LHCN-M2 (cell line): ENCODE data around the gene NPY4R2. TPM values are rescaled to one million over a fixed set of nuclear protein-coding genes. Genes with fewer than 3 reads are reported as not detected.
"Not testable (repeated sequence)": the region's sequence is repeated elsewhere in the genome, so short reads cannot be mapped to it uniquely, and the experiment has no call there.

Experiments used
- DNase-seq: peaks from one replicate; pipeline ENCODE4 v3.0.0-alpha.2; 2012; ENCODE audit warnings: low read depth
- polyA plus RNA-seq: library from polyadenylated mRNA; unstranded; fragments of >200 nt; gene quantifications from one replicate; pipeline ENCODE4 v1.2.1, GENCODE V29; 2012; ENCODE audit warnings: missing spikeins
- total RNA-seq: library from RNA; depleted of rRNA; stranded (reverse); fragments of >200 nt; gene quantifications from 2 replicates; pipeline ENCODE4 v1.2.3, GENCODE V29; 2014; rRNA removed

Gene NPY4R2, protein sequence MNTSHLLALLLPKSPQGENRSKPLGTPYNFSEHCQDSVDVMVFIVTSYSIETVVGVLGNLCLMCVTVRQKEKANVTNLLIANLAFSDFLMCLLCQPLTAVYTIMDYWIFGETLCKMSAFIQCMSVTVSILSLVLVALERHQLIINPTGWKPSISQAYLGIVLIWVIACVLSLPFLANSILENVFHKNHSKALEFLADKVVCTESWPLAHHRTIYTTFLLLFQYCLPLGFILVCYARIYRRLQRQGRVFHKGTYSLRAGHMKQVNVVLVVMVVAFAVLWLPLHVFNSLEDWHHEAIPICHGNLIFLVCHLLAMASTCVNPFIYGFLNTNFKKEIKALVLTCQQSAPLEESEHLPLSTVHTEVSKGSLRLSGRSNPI
- total RNA-seq, result not detected in 2 replicates
- polyA plus RNA-seq, result not detected

DNA sequence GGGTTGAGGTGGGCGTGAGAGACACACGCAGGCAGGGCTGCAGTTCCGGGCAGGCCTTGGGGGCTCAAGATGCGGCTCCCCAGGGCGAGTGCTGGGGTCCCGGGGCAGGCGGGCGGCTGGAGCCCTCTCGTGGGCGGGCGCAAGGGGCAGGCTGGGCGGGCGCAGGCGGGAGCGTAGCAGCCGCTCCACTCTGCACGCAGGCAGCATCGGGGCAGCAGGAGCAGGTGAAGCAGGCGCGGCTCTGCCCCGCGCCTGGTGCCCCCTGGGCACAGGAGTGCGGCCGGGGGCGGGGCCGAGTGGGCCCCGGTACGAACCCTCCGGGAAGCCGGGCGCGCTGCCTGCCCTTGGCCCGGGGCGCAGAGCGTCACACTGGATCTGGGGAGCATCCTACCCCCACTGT, at the start of gene NPY4R2:
NPY4R2 (plus strand) TSS at position 188 of the 400 bp plus-strand sequence. CDS start 3,326 bp downstream, outside the sequence.
- not testable (repeated sequence) for DNase-seq

DNA sequence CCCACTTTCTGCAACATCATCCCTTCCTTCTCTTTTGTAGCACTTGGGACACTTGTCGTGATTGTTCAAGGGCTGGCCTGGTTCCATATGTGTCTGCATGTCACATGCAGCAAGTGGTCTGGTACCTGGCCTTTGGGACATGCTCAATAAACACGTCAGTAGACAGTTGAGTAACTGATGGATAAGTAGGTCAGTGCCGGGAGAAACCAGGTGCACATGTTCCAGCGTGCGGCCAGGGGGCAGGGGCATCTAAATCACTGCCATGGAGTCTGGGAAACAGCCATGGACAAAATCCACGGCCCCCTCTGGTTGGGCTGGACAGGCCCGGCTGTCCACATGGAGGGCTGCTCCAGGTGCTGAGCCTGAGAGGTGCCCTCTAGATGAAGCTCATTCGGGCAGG, 47.6 kb upstream of the NPY4R2 start:
- not testable (repeated sequence) for DNase-seq

DNA sequence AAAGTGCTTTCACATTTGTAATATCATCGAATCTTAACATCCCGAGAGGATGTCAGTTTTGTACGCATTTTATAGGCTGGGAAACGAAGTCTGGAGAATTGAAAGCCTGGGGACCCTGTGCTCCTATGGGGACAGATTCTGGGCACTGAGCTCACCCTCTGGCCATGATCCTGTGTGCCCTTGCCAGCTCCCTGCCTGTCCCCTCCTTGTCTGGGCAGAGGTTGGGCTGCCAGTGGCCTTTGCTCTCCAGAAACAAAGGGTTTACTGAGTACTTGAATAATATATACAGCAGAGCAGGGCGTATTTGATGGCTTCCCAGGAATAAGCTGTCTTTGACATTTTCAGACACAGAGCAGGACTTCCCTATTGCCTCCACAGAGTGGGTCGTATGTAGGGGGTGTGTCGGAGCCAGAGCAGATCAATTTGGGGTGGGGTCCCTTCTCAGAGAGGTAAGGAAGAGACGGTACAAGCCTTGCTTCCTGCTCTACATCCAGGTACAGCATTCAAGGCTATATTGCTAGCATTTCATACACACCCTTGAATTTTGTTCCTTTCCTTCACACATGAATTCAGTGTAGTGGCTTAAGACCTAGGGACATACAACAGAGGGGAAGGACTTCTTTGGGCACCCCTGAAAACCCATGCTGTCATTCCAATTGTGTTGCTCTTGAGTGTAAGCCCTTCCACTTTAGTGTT, 46.8 kb upstream of the NPY4R2 start:
- not testable (repeated sequence) for DNase-seq

DNA sequence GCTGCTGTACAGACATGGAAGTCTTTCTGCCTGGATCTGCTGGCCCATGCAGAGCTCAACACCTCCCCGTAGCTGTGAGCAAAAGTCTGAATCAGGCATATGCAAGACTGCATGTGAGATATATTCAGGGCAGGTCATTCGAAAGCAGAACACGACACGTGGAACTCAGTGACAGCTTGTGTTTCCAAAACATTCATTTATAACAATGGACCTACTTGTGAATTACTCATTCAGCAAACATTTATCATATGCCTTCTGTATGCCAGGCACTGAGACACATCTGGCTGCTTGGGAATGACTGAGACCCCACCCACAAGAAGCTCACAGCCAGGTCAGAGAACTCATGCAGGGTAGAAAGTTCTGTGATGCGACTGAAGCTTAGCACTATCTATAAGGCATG, 46.2 kb upstream of the NPY4R2 start:
- not testable (repeated sequence) for DNase-seq

DNA sequence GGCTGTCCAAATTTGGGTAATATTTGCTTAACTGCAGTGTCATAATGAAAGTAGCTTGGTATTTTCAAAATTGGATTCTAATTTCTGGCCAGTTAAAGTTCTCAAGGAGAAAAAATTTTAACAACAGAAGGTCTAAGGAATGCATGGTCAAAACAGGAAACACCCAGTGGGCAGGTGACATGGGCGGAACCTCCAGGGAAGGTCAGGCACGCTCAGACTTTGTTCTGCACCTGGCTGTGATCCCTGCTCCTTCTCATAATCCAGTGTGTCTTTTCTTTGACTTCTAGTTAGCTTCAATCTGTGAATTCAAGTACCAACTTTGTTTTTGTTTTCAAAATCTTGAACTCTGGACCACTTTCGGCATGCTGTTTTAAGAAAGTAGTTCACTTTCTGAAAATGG, 34.2 kb upstream of the NPY4R2 start:
- DNase-seq, result not testable (repeated sequence)

DNA sequence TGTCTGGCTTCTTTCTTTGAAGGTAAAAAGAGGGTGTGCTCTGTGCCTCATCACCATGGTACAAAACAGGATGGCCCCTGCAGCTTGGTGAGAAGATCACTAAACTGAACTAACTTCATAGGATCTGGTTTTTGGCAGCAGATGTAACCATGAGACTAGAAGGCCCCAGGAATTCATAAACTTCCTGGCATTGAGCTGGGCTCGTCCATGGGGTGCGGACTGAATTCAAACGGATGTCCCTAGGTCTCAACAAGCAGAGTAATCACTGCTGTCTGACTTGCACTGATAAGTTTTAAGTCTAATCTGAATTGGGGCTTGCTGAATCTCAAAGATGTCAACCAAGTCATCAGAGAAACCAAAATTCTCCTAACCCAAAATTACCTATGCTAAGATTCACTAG, 33.5 kb upstream of the NPY4R2 start:
- not testable (repeated sequence) for DNase-seq

DNA sequence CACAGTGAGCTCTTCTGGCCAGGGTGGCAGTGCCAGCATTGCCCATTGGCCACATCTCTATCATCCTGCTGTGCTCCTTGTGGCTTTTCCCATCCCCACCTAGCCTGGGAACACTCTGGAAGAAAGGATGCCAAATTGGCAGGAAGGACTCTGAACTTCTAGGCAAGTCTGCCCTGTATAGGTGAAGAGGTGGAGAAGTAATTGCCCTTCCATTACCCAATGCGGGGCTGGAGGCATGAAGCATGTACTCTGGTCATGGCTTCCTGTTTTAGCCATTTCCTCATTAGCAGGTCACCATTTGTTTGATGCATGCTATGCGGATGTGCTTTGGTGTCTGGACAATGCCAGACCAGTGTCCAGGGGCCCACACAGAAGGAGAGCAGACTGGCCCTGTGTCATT, 32.1 kb upstream of the NPY4R2 start:
- DNase-seq, result not testable (repeated sequence)

DNA sequence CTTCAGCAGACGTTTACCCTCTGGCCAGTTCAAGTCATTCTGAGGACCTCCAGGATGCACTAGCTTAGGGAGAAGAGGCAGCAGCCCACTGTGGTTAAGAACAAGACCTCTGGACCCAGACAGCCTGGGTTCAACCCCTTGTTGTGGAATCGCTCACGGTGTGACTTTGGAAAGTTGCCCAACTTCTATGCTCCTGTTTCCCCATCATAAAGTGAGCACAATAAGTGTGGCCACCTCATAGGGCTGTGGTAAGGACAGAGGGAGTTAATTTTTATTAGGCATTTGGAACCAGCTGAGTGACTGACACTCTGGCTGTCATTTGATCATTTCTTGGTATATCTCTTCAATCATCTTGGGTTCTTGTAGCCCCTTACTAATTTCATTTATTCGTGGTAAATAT, 31.6 kb upstream of the NPY4R2 start:
- not testable (repeated sequence) for DNase-seq

DNA sequence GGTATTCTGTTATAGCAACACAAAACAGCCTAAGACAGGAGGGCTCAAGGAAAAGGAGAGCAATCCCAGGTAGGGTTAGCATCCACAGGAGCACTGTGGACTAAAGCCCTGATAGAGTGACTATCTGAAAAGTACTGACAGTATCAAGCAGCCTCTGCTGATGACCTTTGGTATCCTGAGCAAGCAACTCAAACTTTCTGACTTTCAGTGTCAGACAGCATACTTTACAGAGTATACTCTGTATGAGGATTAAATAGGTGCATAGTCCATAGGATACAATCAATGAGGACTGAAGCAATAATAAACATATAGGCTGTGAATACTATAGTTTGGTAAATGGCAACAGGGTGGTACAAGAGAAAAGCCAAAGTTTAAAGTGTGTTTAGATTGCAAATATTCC, 27.7 kb upstream of the NPY4R2 start:
- DNase-seq, result not testable (repeated sequence)

DNA sequence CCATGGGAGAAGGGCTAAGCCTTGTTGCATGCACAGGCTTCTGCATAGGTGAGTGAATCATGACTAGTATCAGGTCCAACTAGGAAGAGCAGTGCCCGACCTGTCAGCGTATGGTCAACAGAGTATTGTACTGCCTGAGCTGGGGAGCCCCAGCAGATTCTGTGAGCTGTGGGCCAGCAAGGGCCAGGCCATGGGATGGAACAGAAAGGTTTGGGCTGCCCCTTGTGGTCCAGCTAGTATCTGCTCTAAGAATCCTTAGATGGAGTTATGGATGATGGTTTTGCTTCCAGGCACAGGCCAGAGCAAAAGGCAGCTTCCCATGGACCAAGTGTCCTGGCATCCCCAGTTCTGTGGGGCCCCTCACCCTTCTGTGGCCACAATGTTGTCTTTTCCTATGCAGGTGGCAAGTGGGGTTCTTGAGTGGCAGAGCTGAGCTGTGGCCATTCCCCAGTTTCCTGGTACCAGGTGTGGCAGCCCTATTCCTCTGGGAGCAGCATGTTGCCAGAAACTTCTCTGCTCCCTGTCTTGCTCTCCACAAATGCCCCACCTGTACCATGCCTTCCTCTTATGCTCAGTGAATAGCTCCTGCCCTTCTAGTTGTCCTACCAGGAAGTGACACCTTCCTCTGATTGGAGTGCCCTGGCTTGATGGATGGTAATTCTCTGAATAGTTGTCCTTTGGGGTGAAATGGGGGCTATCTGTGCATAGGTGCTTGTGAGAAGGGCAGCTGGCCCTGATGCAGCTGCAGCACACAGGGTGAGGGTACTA, 25.8 kb upstream of the NPY4R2 start:
- DNase-seq, result not testable (repeated sequence)

DNA sequence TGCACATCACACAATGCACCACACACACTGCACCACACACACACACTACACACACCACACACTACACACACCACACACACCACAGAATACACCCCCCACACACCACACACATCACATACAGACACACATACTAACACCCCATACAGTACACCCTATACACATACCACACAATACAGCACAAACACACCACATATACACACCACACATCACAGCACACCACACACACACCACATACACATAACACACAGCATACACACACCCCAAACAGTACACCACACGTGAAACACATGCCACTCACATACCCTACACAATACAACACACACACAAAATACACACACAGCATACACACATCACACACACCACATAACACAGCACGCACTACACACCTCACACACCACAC, 23.9 kb upstream of the NPY4R2 start:
- not testable (repeated sequence) for DNase-seq

DNA sequence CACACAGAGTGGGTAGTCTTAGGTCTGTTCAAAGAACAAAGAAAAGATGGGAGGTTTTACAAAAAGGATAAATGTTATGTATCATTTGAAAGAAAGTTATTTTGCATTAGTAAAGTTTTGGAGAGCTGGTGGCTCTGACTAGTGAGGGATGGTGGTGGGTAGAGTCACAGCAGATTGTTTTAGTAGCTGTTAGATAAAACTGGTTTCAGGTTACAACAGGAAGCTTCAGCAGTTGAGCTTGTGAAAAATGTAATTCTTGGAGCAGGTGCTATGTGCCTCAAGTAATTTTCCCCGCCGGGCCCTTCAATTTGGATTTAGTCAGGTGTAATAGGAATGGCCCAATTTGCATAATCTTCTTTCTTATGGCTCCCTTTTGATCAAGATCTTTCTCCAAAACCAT, 20.6 kb upstream of the NPY4R2 start:
- DNase-seq, result not testable (repeated sequence)

DNA sequence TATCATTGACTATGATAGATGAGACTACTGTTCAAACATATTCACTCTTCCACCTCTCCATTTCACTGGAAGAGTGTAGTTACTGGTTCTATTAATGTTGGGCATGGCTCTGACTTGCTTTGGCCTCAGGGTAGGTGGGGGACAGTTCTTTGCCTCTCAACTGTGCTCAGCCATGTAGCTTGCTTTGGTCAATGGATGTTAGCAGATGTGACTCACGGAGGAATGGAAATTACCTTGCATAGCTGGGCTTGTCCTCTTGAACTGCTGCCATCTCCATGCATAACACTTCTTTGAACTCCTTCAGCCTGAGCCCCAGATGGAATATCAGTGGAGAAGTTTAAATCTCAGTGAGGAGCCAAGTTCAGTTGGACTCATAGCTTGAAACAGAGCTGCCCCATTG, 9.1 kb upstream of the NPY4R2 start:
- not testable (repeated sequence) for DNase-seq

DNA sequence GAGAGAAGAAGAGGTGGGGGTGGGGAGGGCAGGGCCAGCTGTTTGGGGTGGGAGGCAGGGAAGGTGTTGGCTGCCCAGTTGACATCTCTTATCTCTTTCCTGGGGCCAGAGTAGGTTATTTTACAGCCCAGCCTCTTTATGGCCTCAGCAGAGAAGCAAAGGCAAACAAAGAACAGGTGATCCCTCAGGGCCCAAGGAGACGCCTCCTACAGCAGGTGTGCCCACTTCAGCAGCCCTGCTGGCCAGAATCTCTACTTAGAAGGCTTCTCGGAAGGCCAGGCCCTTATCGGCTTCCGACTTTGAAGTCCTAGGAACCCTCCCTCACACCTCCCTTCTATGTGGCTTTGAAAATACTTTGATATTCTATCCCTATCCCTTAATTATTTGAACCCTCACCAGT, 8.0 kb upstream of the NPY4R2 start:
- not testable (repeated sequence) for DNase-seq

DNA sequence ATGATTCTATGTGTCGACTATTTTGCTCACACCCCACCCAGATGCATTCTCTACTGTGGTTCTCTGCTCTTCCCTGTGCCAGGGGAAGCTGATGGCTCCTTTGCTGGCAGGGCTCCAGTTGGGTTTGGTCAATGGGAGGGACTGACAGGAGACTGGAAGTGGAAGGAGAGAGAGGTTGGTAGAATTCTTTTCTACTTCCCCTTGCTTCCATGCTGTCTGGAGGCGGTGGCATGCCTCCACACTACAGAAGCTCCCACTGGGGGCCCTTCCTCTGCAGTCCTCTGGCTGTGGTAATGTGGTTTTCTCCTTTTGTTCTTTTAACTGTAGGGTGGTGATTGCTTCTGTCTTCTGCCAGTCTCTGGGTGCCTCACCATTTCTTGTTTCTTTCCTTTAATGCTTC, 4.4 kb upstream of the NPY4R2 start:
- not testable (repeated sequence) for DNase-seq

DNA sequence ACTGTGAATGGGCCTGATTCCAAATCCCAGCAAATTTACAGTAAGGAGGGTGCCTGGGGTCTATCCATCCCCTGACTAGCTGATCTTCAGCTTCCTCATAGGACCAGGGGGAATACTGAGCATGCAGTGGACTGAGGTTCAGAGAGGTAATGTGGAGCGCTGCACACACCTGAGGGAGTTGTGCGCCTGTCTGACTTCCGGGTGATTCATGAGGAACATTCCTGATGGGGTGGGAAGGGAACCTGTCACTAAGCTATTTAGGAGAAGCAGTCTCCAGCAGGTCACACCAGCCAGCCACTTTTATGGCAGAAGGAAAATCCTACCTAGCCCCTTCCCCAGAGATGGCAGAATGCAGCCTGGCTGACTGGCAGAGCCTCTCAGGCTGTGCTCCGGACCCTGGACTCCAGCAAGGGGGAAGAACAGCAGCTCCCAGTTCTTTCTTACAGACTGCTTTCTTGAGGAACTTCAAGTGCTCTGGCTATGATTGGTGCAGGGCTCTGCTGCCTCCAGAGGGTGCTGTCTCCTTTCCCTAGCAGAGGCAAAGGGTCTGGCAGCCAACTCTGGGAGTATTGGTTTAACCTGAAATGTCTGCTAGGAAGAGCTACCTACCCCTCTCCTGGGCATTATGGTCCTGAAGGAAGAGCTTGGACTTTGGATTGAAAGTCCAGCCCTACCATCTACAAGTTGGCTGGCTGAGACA, 2.5 kb upstream of the NPY4R2 start:
- not testable (repeated sequence) for DNase-seq

DNA sequence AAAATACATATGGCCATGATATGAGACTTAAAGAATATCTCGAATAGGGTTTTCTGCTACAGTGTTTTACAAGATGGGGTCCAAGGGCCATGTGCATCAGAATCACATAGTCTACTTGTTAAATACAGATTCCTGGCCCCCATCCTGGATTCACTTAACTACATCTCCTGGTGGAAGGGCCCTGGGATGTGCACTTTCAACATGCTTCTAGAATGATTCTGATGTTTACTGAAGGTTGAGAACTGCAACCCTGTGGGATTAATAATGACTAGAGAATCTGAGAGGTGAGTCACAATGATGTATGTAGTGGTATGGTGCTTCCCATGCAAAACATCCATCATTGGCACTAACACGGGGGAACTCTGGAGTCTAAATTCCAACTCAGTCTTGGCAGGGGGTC, 2.1 kb downstream of the NPY4R2 start:
- not testable (repeated sequence) for DNase-seq

DNA sequence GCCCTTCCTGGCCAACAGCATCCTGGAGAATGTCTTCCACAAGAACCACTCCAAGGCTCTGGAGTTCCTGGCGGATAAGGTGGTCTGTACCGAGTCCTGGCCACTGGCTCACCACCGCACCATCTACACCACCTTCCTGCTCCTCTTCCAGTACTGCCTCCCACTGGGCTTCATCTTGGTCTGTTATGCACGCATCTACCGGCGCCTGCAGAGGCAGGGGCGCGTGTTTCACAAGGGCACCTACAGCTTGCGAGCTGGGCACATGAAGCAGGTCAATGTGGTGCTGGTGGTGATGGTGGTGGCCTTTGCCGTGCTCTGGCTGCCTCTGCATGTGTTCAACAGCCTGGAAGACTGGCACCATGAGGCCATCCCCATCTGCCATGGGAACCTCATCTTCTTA, 4.0 kb downstream of the NPY4R2 start:
- DNase-seq, result not testable (repeated sequence)

DNA sequence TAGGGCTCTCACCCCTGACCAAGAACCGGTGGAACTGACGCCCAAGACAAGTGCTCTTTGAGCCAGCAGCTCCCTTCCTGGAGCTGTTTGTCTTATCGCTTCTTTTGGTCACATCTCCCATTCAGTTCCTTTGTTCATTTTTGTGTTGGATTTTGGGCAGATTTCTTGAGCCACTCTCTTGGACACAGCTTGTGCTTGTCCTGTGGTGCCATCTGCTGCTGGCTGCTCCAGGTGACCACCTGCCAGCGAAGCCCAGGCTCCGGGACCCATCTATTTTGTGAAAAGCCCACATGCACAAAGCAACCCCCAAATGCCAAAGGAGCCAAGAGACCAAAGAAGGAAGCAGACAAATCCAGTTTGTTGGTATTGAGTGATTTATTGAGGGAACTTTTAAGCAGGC, 6.2 kb downstream of the NPY4R2 start:
- DNase-seq, result not testable (repeated sequence)

DNA sequence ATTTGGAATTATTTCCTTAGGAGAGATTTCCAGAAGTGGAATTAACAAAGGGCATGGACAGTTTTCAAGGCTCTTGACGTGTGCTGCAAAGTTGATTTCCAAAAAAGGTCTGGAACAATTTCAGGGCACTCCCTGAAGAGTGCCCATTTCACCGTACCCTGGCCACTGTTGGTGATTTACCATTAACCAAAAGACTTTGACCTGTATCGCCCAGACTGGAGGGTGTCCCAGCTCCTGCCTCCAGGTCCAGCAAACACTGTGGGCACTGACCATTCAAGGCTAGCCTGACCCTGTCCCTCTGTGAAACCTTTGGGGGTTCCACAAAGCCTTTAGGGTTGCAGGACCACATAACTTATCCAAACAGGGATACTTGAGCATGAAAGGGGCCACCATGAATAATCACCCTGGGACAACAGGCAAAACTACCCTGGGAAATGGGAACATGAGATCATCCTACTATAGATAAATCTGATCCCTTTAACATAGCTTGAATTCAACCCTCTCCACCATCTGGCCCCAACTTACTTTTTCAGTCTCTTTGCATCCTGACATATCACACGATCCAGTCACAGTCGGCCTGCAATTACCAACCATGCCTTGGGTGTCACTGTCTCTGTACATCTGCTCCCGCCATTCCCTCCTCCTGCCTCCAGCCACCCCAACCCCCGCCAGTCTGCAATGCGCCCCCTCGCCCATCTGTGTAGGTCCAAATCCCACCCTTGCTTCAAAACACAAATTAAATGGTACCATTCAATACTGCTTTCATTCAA, 8.9 kb downstream of the NPY4R2 start:
- not testable (repeated sequence) for DNase-seq

DNA sequence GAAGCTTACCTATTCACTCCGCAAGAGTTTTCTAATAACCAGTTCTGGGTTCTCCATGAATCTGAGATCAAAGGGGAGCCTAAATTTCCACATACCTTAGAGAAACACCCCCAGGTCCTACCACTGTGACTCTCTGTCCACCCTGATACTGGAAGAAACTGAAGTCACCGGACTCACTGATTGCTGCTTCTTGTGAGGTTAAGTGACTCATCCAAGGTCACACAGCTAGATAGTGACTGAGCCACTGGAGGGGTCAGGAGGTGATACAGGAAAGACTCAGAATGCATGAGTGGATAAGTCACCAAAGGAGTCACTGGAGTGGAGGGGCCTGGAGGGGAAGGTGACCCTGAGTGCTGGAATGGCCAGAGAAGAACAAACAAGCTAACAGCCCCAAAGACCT, 9.8 kb downstream of the NPY4R2 start:
- DNase-seq, result not testable (repeated sequence)
